H54 (cell line): ENCODE data around the gene DAP.
"Not testable (repeated sequence)": the region's sequence is repeated elsewhere in the genome, so short reads cannot be mapped to it uniquely, and the experiment has no call there.

ENCODE experiments used
- DNase-seq: peaks from one replicate; pipeline ENCODE4 v3.0.0; 2011; ENCODE audit warnings: low spot score, mixed read lengths; ENCODE audit not compliant: insufficient read length
- FAIRE-seq: peaks from 3 replicates; lab custom pipeline; 2011; peaks lifted over from hg19 to GRCh38; lab: Jason Lieb, UNC
- POLR2A ChIP-seq: IDR thresholded peaks from 2 replicates; pipeline ENCODE4 v1.6.1; 2011; ENCODE audit warnings: low read depth, mild to moderate bottlenecking, low read length

DAP gene

GRCh38 chr5:10635257-10635866 lies 125.7 kb downstream of the DAP start:
- DNase-seq (peak; percentile 96), FAIRE-seq (peak; percentile 80)
- TF ChIP-seq POLR2A = no peak

- TF ChIP-seq POLR2A = no peak
- no peak for FAIRE-seq
- DNase-seq = no peak
Measured at GRCh38 chr5:10634562-10634961, 126.5 kb downstream of the DAP start.

GRCh38 chr5:10634050-10634449 lies 127.0 kb downstream of the DAP start:
- FAIRE-seq (no peak), DNase-seq (no peak)
- no peak for TF ChIP-seq POLR2A

GRCh38 chr5:10633271-10634049 lies 127.6 kb downstream of the DAP start:
- no peak for FAIRE-seq
- no peak for TF ChIP-seq POLR2A

GRCh38 chr5:10632110-10632761 lies 128.8 kb downstream of the DAP start:
- peak; percentile 42 for DNase-seq
- no peak for FAIRE-seq
- TF ChIP-seq POLR2A = no peak

More at GRCh38 chr5:10633271-10634049, 127.6 kb downstream of the DAP start:
- DNase-seq = no peak

GRCh38 chr5:10631316-10631996 lies 129.6 kb downstream of the DAP start:
- no peak for DNase-seq
- TF ChIP-seq POLR2A = no peak
- no peak for FAIRE-seq

GRCh38 chr5:10630744-10631143 lies 130.3 kb downstream of the DAP start:
- FAIRE-seq, DNase-seq: not testable (repeated sequence)

GRCh38 chr5:10630126-10630525 lies 130.9 kb downstream of the DAP start:
- no peak for TF ChIP-seq POLR2A
- DNase-seq = no peak
- FAIRE-seq = no peak

- FAIRE-seq (no peak), DNase-seq (no peak)
- TF ChIP-seq POLR2A = no peak
Measured at GRCh38 chr5:10629682-10630081, 131.4 kb downstream of the DAP start.
